NCI-H2081 treated with DMSO at 0.1 percent for 48 hours (cell line): Measurements from ENCODE around the gene DIPK1C.

Experiments
- DNase-seq: peaks from one replicate; lab custom pipeline; 2025; lab: John Stamatoyannopoulos, UW

DIPK1C gene

DNA sequence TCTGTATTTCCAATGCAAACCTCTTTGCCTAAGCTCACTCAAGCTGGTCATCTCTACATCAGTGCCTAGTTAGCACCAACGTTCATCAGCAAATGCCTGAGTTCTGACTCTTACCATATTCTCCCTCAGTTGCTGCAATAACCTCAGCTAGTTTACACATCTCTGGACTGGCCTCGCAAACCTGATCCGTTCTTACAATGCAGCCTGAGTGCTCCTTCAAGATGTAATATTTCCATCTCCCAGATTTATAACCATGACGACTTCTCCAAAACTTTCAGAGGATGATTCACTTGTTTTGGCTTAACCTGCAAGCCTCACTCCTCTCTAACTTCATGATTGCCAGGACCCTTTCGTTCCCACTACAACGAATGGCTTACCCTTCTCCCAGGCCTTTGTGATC is 69.7 kb downstream of the DIPK1C start:
- DNase-seq, result no peak
